CD4-positive, alpha-beta memory T cell (primary cell): ENCODE measurements around the gene EML2. TPM values are rescaled to one million over a fixed set of nuclear protein-coding genes. Genes with fewer than 3 reads are reported as not detected.

Experiments used
- CTCF ChIA-PET: fragments of 350-600 bp; sonication (Branson Sonifier 250); formaldehyde crosslinking; loops from one replicate; lab custom pipeline; 2021; ENCODE audit warnings: inconsistent platforms; ENCODE audit not compliant: partially characterized antibody; lab: Charles Lee
- POLR2A ChIA-PET: fragments of 350-600 bp; sonication (Branson Sonifier 250); formaldehyde crosslinking; loops from one replicate; lab custom pipeline; 2021; ENCODE audit not compliant: partially characterized antibody; lab: Charles Lee
- DNase-seq, 5 donors: peaks; one replicate each; pipeline versions ENCODE4 v3.0.0 to v3.0.0-alpha.2; 2020 to 2022; ENCODE audit warnings: mixed read lengths in 1 of 5
- H3K27ac ChIP-seq: one replicate; pipeline ENCODE4 v1.7.0; 2013; ENCODE audit warnings: low read depth, low read length
- H3K27me3 ChIP-seq: 2 replicates; pipeline ENCODE4 v1.7.0; 2013; ENCODE audit warnings: mild to moderate bottlenecking, low read length, moderate library complexity; ENCODE audit not compliant: insufficient read depth
- H3K36me3 ChIP-seq: 2 replicates; pipeline ENCODE4 v1.7.0; 2013; ENCODE audit warnings: mild to moderate bottlenecking, low read length, moderate library complexity; ENCODE audit not compliant: insufficient read depth
- H3K4me1 ChIP-seq: 2 replicates; pipeline ENCODE4 v1.7.0; 2013; ENCODE audit warnings: mild to moderate bottlenecking, low read length, moderate library complexity; ENCODE audit not compliant: insufficient read depth
- H3K4me3 ChIP-seq, 2 donors: one replicate each; pipeline ENCODE4 v1.7.0; 2013; ENCODE audit warnings: low read length in 2 of 2, mild to moderate bottlenecking in 1 of 2
- H3K9me3 ChIP-seq, 2 donors: one replicate each; pipeline ENCODE4 v1.7.0; 2013; ENCODE audit warnings: low read length in 2 of 2, control low read depth in 1 of 2; ENCODE audit not compliant: control insufficient read depth in 1 of 2
- H3K27ac Mint-ChIP-seq, 7 donors: one replicate each; pipeline ENCODE4 v1.8.0; 2020 to 2021; ENCODE audit warnings: mixed read lengths in 7 of 7, mild to moderate bottlenecking in 6 of 7, inconsistent platforms in 3 of 7, moderate library complexity in 3 of 7
- H3K27me3 Mint-ChIP-seq, 2 donors: one replicate each; pipeline ENCODE4 v1.8.0; 2020 to 2021; ENCODE audit warnings: mixed read lengths in 2 of 2
- H3K36me3 Mint-ChIP-seq, 2 donors: one replicate each; pipeline ENCODE4 v1.8.0; 2020 to 2021; ENCODE audit warnings: mixed read lengths in 2 of 2, inconsistent platforms in 1 of 2, mild to moderate bottlenecking in 1 of 2
- H3K4me1 Mint-ChIP-seq, 4 donors: one replicate each; pipeline ENCODE4 v1.8.0; 2020 to 2021; ENCODE audit warnings: mixed read lengths in 4 of 4, mild to moderate bottlenecking in 1 of 4
- H3K4me3 Mint-ChIP-seq, 8 donors: one replicate each; pipeline ENCODE4 v1.8.0; 2020 to 2021; ENCODE audit warnings: mixed read lengths in 8 of 8, mild to moderate bottlenecking in 7 of 8, moderate library complexity in 6 of 8, inconsistent platforms in 3 of 8
- H3K9me3 Mint-ChIP-seq, 8 donors: one replicate each; pipeline ENCODE4 v1.8.0; 2020 to 2021; ENCODE audit warnings: mixed read lengths in 8 of 8, mild to moderate bottlenecking in 5 of 8, inconsistent platforms in 3 of 8, moderate library complexity in 1 of 8
- intact Hi-C: fragments of 100-400 bp; cut with micrococcal nuclease; formaldehyde crosslinking; loops from one replicate; pipeline ENCODE4 v1.15.1; 2023
- polyA plus RNA-seq, 2 donors: library from polyadenylated mRNA; unstranded; fragments of 300-500 nt; fragmentation: Illumina TruSeq; gene quantifications; one replicate each; pipeline ENCODE4 v1.2.3, GENCODE V29; 2021
- total RNA-seq, 2 experiments: library from RNA; stranded (reverse); gene quantifications; one replicate each; pipeline ENCODE4 v1.2.3, GENCODE V29; 2021

EML2 gene
- total and polyA plus RNA-seq, 4 experiments from 2014 or later = 11.0 to 78.0 (median 48.8) TPM

DNA sequence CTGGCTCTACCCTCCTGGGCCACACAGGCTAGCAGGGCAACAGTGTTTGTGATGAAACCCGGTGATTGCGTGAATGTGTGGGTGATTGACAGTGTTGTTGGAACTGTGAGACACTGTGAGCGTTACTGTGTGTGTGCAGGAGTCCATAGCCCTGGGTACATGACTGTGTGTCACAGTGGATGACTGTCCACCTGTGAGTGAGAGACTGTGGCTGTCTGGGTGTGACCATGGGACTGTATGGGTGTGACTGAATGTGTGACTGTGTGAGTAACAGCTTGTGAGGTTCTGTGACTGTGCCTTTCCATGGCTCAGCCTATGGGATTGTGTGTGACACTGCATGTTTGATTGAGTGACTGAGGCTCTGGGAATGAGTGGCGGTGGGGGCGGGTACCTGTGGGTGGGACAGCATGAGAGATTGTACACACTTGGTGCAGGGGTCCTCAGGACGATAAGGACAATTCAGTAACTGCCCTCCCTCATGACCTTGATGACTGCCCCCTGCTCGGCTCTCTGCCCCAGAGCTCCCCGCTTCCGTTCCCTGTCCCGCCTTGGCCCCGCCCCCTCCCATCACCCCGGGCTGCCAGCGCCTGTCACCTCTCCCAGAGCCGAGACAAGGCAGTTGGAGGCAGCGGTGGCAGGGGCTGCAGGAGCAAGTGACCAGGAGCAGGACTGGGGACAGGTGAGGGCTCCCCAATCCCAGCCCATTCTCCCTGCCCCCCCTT lies 28.6 kb upstream of the EML2 start, which contains the start of gene GIPR:
Gene GIPR (plus strand): TSS at position 602 of the 722 bp plus-strand sequence. CDS start 1,300 bp downstream, outside the sequence.
- Mint-ChIP-seq H3K27me3 (peaks cover 4 to 20% of the 10 kb centered on the region in 2 donors), H3K4me1 (peaks cover 19 to 39% (median 30%) of the 10 kb centered on the region in 4 donors), H3K4me3 (peak within 1 kb of the TSS; percentile 85 to 94 (median 90)), H3K9me3 (no peaks in the 10 kb centered on the region), H3K27ac (peak within 1 kb of the TSS; percentile 12 to 92 (median 87)), H3K36me3 (no peaks in the 10 kb centered on the region)
- peak in 4 of 5 donors; percentile 18 to 67 (median 29) for DNase-seq
- Histone ChIP-seq H3K36me3 (no peaks in the 10 kb centered on the region), H3K9me3 (no peaks in the 10 kb centered on the region), H3K4me1 (peaks cover 29% of the 10 kb centered on the region), H3K27ac (no peak within 1 kb of the TSS), H3K27me3 (no peaks in the 10 kb centered on the region), H3K4me3 (peak within 1 kb of the TSS; percentile 72 to 73)
- POLR2A ChIA-PET = interaction anchor here (1.2 to 2.8 kb wide), 5 partner anchors 11 to 235 kb away, joined by 3 to 19 read pairs (median 5); partner anchors contain the start of genes MYPOP, QPCTL and SNRPD2
- intact Hi-C loops = loop anchor here (1.0 to 2.0 kb wide), 2 partner anchors 14 to 25 kb away; no protein-coding TSS in a partner anchor
- CTCF ChIA-PET = interaction anchor here (1.3 kb wide), 1 partner anchor 13 kb away, joined by 3 read pairs; no protein-coding TSS in a partner anchor

DNA sequence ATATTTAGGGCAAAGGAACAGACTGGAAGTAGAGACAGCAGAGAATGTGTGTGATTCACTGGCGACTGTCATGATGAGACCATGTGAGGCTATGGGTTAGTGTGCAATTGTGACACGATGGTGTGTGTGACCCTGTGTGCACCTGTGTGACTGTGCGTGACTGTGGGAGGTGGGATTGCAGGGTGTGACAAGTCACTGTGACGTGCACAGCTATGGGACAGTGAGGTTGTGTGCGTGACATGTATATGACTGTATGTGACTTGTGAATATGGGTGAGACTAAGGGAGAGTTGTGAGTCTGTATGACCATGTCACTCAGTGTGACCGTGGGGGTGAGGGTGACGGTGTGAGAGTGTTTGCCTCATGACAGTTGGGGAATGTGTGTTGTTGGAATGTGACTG lies 25.4 kb upstream of the EML2 start:
- ChIA-PET CTCF (no interaction called here), POLR2A (no interaction called here)
- H3K36me3 Mint-ChIP-seq = no peaks in the 10 kb centered on the region
- Histone ChIP-seq H3K4me3 (no peak overlapping the region), H3K36me3 (no peaks in the 10 kb centered on the region), H3K9me3 (no peaks in the 10 kb centered on the region), H3K27me3 (no peaks in the 10 kb centered on the region), H3K4me1 (peaks cover 23% of the 10 kb centered on the region), H3K27ac (no peak overlapping the region)
- DNase-seq = no peak
- intact Hi-C loops = no loop called here
- H3K27ac Mint-ChIP-seq = no peak overlapping the region
- peaks cover 1 to 8% of the 10 kb centered on the region in 2 donors for H3K27me3 Mint-ChIP-seq
- peak overlapping the region in 1 of 8 donors; percentile 17 for H3K4me3 Mint-ChIP-seq
- no peaks in the 10 kb centered on the region for H3K9me3 Mint-ChIP-seq
- peaks cover 14 to 29% (median 19%) of the 10 kb centered on the region in 4 donors for H3K4me1 Mint-ChIP-seq

DNA sequence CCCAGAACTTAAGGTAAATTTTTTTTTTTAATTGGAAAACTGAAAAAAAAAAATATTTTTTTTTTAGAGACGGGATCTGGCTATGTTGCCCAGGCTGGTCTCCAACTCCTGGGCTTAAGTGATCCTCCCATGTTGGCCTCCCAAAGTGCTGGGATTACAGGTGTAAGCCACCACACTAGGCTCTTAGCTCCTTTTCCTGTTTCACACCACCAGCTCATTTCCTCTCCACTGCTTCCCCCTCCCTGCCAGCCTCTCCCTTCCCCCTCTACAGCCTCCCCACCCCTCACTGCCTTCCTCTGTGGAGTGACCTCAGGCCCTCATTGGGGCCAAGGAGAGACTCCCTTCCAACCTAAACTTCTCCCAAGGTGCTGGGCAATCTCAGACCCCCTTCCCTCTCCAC lies 24.6 kb upstream of the EML2 start:
- Mint-ChIP-seq H3K27me3 (peaks cover 2 to 8% of the 10 kb centered on the region in 2 donors), H3K4me3 (no peak overlapping the region), H3K36me3 (no peaks in the 10 kb centered on the region), H3K9me3 (no peaks in the 10 kb centered on the region), H3K4me1 (peaks cover 11 to 21% (median 16%) of the 10 kb centered on the region in 4 donors), H3K27ac (no peak overlapping the region)
- H3K4me1 ChIP-seq = peaks cover 15% of the 10 kb centered on the region
- no peak for DNase-seq
- intact Hi-C loops = no loop called here
- no peak overlapping the region for H3K4me3 ChIP-seq
- ChIA-PET CTCF (no interaction called here), POLR2A (no interaction called here)
- no peak overlapping the region for H3K27ac ChIP-seq
- H3K27me3 ChIP-seq = no peaks in the 10 kb centered on the region
- H3K36me3 ChIP-seq = no peaks in the 10 kb centered on the region
- no peaks in the 10 kb centered on the region for H3K9me3 ChIP-seq

DNA sequence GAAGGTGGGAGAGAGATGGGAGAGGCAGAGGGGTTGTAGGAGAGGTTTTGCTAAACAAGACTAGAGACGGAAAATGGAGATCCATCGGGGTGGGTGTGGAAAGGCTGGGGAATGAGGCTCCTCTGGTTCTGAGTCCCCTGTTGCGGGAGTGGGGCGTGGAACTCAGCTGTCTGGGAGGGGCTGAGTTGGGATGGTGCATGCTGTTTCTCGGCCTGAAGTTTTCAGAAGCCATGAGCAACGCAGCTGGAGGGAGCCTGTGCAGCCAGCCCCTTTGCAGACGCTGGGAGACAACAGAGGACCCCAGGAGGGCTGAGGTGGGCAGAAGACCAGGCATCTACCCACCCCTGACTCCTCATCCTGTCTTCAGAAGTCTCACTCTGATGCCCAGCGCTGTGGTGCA lies 21.4 kb upstream of the EML2 start:
- ChIA-PET POLR2A (interaction anchor here (1.0 kb wide), 1 partner anchor 22 kb away, joined by 3 read pairs; no protein-coding TSS in a partner anchor), CTCF (no interaction called here)
- Histone ChIP-seq H3K27ac (no peak overlapping the region), H3K4me3 (no peak overlapping the region), H3K36me3 (no peaks in the 10 kb centered on the region), H3K9me3 (no peaks in the 10 kb centered on the region), H3K4me1 (no peaks in the 10 kb centered on the region), H3K27me3 (no peaks in the 10 kb centered on the region)
- Mint-ChIP-seq H3K4me3 (no peak overlapping the region), H3K4me1 (peaks cover 0 to 10% (median 4%) of the 10 kb centered on the region in 4 donors), H3K27me3 (peaks cover 3% of the 10 kb centered on the region in 2 donors), H3K36me3 (no peaks in the 10 kb centered on the region), H3K27ac (no peak overlapping the region), H3K9me3 (no peaks in the 10 kb centered on the region)
- intact Hi-C loops = no loop called here
- no peak for DNase-seq

DNA sequence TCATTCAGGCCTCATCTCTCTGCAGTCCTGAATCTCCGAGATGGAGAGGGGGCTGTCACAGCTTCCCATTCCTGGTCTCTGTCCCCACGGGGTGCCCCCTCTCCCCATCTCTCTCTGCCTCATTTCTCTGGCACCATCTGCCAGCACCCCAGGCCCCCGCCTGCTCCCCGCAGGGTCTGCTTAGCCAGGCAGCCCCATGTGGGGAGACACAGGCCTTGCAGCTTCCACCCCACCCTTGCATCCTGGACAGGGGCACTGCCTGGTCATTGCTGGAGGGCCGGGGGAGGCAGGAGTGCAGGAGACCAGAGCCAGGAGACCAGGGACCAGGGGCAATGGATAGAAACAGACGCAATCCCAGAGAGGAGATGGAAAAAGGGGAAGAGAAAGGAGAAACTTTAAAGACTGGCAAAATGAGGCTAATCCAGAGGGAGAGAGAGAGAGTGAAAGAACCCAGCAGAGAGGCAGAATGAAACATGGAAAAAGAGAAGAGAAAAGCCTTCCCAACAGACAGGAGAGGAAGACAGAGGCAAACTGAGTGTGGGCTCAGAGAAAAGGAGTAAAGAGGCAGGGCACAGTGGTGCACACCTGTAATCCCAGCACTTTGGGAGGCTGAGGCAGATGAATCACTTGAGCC lies 20.0 kb upstream of the EML2 start:
- Mint-ChIP-seq H3K36me3 (no peaks in the 10 kb centered on the region), H3K27ac (peak overlapping the region in 1 of 7 donors; percentile 28), H3K4me3 (no peak overlapping the region), H3K9me3 (no peaks in the 10 kb centered on the region), H3K4me1 (peaks cover 0 to 6% (median under 1%) of the 10 kb centered on the region in 4 donors), H3K27me3 (peaks cover 0 to 3% of the 10 kb centered on the region in 2 donors)
- no peak for DNase-seq
- Histone ChIP-seq H3K36me3 (no peaks in the 10 kb centered on the region), H3K9me3 (no peaks in the 10 kb centered on the region), H3K4me1 (no peaks in the 10 kb centered on the region), H3K27me3 (no peaks in the 10 kb centered on the region), H3K27ac (no peak overlapping the region), H3K4me3 (no peak overlapping the region)
- intact Hi-C loops = no loop called here
- POLR2A ChIA-PET = no interaction called here
- CTCF ChIA-PET = no interaction called here

DNA sequence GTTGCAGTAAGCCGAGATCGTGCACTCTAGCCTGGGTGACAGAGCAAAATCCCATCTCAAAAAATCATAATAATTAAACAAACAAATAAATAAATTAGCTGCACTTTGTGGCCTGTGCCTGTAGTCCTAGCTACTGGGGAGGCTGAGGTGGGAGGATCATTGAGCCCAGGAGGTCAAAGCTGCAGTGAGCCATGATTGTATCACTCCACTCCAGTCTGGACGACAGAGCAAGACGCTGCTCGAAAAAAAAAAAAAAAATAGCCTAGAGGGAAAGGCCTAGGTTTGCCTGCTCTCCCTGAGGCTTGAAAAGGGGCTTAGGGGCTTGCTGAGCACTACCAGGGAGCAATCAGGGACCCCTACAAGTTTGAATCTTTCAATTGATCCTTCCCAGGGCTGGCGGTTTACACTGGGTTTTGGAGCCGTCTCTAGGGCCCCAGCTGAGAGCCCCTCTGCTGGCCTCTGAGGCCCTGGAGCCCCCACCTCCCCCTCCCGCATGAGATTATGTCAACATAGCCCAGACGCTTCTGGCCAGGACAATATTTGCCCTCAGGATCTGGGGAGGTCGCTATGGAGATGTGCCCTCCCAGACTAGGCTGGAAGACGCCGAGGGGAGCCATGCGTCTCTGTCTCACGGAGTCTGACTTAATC lies 18.4 kb upstream of the EML2 start:
- no peaks in the 10 kb centered on the region for H3K9me3 Mint-ChIP-seq
- H3K4me1 Mint-ChIP-seq = peaks cover 0 to 6% (median under 1%) of the 10 kb centered on the region in 4 donors
- no peak for DNase-seq
- Histone ChIP-seq H3K4me3 (no peak overlapping the region), H3K4me1 (no peaks in the 10 kb centered on the region), H3K27me3 (no peaks in the 10 kb centered on the region), H3K9me3 (no peaks in the 10 kb centered on the region), H3K27ac (no peak overlapping the region), H3K36me3 (no peaks in the 10 kb centered on the region)
- no peaks in the 10 kb centered on the region for H3K36me3 Mint-ChIP-seq
- H3K4me3 Mint-ChIP-seq = no peak overlapping the region
- CTCF ChIA-PET = no interaction called here
- POLR2A ChIA-PET = no interaction called here
- no peak overlapping the region for H3K27ac Mint-ChIP-seq
- H3K27me3 Mint-ChIP-seq = peaks cover 0 to 3% of the 10 kb centered on the region in 2 donors
- intact Hi-C loops = no loop called here

DNA sequence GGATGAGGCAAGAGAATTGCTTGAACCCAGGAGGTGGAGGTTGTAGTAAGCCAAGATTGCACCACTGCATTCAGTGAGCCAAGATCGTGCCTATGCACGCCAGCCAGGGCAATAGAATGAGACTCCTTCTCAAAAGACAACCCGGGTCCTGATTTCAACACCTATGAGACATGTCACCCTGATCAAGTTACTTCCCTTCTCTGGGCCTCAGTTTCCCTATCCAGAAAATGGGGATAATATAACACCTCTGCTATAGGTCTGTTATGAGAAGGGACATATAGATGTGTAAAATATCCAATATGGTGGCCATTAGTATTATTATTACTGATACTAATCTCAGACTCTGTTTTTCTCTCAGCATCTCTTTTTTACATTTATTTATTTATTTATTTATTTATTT lies 15.9 kb upstream of the EML2 start:
- no peaks in the 10 kb centered on the region for H3K4me1 ChIP-seq
- H3K36me3 ChIP-seq = no peaks in the 10 kb centered on the region
- CTCF ChIA-PET = no interaction called here
- POLR2A ChIA-PET = no interaction called here
- no peak overlapping the region for H3K27ac ChIP-seq
- H3K9me3 ChIP-seq = no peaks in the 10 kb centered on the region
- Mint-ChIP-seq H3K4me3 (peak overlapping the region in 1 of 8 donors; percentile 10), H3K27ac (no peak overlapping the region), H3K9me3 (no peaks in the 10 kb centered on the region), H3K36me3 (no peaks in the 10 kb centered on the region), H3K4me1 (peaks cover 0 to 3% (median under 1%) of the 10 kb centered on the region in 4 donors), H3K27me3 (peaks cover 0 to 3% of the 10 kb centered on the region in 2 donors)
- intact Hi-C loops = no loop called here
- no peak for DNase-seq
- no peak overlapping the region for H3K4me3 ChIP-seq
- no peaks in the 10 kb centered on the region for H3K27me3 ChIP-seq
